NCI-H187 (cell line): Measurements from ENCODE around the gene ATP13A4.
"Not testable (repeated sequence)": the region's sequence is repeated elsewhere in the genome, so short reads cannot be mapped to it uniquely, and the experiment has no call there.

Experiments
- DNase-seq, 2 experiments: peaks; one replicate each; lab custom pipeline; 2025; lab: John Stamatoyannopoulos, UW

The ATP13A4 gene

DNA sequence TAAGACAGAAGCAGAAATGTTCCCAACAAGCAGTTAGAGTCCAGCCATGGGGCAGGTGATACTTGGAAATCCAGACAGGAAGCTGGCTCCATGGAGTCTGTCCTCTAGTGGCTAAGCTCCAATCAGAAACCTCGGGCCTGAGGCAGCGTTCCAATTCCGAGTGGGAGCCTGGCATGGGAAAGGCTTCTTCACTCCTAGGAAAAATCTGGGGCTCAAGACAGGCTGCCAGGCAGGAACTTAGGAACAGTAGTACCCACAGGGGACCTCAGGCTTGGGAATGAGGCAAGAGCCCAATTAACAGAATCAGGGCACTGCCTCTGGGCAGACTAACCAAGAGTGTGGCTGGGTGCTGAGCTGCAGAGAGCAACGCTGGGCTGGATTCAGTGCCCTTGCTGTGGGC is 6.2 kb upstream of the ATP13A4 start:
- no peak for DNase-seq

DNA sequence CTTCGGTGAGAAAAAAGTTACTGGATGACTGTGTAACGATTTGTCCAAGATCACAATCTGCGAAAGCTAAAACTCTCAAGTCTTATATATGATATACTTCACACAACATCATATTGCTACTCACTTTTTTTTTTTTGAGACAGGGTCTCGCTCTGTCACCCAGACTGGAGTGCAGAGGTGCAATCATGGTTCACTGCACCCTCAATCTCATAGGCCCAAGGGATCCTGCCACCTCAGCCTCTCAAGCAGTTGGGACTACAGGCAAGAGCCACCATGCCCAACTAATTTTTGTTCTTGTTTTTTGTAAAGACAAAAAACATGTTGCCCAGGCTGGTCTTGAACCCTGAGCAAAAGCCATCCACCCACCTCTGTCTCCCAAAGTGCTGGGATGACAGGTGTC is 5.4 kb upstream of the ATP13A4 start:
- DNase-seq, result no peak

DNA sequence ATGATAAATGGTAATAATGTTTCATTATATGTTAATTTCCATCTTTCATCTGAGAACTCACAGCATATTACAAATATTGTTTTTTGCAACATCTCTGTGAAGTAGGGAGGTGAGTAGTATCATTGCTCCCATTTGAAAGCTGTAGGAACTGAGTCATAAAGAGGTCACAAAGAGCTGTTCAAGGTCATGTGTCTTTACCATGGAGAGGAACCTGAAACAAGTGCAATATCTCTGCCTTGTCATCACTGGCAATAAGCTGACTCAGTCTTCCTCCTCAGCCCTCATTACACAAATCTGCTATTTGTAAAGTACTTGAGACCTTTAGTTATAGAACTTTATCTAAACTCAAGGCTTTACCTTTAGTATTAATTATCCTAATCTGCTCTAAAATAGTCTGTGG is 4.4 kb upstream of the ATP13A4 start:
- no peak for DNase-seq

DNA sequence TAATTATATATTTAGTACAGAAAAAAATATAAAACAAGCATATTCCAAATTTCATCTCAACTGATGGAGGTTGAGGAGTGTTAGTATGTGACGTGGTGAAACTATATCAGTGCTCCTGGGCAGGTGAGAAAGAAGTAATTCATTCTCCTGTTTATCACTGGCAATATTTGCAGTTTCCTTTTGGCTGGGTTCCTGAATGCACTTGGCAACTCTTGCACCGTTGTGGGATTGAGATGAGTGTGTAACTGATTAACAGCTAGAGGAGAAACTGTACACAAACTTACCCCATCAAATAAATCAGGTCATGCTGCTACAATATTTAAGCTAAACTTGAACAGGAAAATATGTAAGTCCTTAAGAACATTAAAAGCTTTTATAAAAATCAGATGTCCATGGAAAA is 2.1 kb upstream of the ATP13A4 start:
- no peak for DNase-seq

DNA sequence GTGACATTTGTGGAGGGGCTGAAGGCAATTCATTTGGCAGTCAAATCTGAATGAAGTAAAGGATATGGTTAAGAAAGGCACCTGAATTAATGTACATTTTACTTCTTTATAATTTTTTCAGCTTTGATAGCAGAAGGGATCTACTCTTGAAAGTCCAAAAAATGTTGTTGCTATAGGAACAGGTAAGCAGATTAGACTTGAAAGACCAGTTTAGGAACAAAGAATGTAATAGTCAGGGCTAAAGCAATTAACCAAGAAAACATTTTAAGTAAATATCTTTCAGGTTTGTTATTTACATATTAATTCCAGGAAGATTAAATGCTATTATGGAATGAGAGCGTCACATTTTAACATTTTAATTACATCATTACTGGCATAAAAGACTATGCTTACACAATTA is 1.1 kb downstream of the ATP13A4 start:
- no peak for DNase-seq

DNA sequence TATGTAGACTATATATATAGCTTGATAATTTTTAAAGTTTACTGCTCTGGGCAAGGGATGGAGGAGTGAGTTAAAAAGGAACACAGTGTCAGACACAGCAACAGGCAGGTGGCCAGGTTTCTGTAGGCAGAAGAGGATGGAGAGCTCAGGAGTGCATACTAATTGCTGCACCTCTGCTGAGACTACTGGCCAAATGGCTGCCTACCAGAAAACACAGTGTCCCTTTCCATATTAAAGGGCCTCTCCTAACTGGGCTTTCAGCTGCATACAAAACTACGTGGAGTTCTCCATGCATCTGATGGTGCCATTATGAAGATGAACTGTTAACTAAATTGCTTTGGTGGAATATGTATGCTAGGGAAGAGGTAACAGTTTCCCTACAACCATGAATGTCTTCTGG is 1.8 kb downstream of the ATP13A4 start:
- no peak for DNase-seq

DNA sequence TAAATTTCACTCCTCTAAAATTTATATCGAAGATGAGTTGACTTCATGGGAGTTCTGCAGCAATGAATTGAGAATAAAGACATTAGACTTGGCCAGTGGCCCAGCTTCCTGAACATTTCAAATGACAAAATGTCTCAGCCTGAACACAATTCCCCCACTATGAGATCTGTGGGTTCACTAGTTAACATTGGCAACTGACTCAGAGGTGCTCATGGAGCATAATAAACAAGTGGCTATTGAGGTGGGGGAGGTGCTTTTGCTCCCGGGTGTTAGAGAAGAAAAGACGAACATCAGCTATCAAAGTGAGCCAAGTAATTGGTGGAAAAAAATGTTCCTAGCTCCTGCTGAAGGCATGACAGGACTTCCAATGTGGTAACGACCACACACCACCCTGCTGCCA is 6.3 kb downstream of the ATP13A4 start:
- no peak for DNase-seq

DNA sequence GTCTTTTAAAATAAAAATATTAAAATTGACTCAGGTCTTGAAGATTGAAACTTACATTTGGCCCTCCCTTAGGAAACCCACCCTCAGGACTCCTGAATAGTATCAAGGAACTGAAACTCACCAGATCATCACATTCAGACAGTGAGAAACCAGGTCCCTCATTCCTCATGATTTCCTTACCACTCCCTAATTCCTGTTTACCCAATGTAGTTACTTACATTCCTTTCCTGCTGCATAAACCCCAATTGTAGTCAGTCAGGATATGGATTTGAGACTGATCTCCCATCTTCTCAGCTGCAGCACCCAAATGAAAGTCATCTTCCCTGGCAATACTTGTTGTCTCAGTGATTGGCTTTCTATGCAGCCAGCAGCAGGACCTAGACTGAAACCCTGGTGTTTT is 8.6 kb downstream of the ATP13A4 start:
- DNase-seq, result no peak

DNA sequence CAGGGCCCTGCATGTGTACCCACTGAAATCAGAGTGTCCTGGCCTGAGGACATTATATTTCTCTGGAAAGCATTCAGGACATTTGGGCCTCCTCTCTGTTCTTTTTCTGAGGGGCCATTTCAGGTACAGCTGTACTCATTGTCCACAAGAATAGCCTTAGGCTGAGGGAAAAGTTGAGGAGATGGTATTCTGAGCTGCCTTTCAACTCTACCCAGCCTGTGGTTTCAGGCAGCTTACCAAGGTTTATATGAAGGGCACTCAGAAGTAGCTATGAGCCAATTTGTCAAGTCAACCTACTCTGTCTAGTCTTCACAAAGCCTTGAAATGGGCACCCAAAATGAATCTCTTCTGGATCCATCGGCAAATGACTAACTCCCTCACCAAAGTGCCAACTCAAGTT is 9.4 kb downstream of the ATP13A4 start:
- no peak for DNase-seq

DNA sequence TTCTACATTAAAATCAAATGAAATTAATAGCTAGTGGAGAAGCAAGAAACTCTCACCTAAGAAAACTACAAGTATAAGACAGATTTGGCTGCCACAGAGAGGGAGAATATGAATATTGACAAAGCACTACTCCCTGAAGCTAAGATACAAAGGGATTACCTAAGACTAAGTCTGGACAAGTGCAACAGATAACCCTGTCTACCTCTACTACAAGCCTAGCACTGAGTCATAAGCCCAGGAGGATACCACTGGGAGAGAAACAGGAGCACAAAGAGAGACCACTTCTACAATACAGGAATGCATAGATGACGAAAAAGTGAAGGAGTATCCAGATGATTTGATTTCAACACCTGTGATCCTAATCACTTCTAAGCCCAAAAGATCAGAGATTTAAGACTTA is 10.4 kb downstream of the ATP13A4 start:
- no peak for DNase-seq

DNA sequence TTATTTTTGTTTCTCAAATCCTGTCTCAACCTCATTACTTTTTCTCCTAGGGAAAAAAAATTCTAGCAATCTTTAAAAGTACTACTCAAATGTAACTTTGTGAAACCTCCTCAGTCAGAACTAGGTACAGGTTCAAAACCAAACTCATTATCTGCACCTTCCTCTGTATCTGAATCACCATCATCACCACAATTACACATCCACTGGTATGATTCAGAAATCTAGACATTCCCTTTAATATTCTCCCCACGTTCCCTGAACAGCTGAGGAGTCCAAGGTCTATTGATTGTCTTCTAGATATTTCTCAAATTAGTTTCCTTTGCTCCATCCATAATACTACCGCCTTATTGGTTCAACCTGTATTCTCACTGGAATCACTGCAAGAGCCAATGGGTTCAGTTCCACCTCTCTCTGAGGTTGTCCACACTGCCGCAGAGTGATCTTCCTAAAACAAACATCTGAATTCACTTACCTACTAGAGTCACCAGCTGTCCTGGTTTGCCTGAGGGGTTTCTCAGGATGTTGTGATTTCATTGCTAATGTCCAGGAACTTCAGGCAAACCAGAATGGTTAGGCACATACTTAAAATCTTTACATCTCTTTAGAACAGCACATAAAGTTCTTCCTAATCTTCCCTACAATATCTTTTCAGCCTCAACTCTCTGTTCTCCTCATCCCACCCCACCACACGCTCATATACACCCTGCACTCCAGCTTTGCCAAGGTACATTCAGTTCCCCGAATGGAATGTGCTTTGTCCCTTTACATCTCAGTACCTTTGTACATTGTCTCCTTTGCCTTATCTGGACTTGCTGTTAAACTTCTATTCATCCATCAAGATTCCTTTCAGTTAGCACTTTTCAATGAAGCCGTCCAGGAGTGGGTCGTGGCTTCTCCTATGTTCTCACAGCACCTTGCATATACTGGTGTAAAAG is 24.2 kb downstream of the ATP13A4 start:
- DNase-seq, result no peak

DNA sequence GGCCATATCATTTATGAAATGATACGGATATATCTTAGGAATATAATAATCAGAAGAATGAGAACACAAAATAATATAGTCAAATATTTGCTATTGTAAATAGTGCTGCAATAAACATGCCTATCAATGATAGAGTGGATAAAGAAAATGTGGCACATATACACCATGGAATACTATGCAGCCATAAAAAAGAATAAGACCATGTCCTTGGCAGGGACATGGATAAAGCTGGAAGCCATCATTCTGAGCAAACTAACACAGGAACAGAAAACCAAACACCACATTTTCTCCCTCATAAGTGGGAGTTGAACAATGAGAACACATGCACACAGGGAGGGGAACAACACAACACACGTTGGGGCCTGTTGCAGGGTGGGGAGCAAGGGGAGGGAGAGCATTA is 28.6 kb downstream of the ATP13A4 start:
- DNase-seq, result not testable (repeated sequence)

DNA sequence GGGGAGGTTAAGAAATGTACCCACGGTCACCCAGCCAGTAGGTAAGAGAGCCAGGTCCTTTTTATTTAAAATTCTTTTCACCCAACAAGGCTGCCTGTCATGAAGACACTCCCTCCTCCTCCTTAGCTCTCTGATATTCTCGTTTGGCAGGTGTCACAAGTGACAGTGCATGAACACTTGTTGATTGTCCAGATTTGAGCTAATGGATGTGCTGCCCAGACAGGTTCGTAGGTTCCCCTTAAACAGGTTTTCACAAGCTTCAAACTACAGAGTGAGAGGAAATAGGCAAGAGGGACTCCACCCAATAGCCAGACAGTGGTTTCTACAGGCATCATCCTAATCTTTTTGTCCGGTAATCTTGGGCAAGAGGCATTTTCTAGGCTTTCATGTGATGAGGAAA is 32.2 kb downstream of the ATP13A4 start:
- DNase-seq, result no peak

DNA sequence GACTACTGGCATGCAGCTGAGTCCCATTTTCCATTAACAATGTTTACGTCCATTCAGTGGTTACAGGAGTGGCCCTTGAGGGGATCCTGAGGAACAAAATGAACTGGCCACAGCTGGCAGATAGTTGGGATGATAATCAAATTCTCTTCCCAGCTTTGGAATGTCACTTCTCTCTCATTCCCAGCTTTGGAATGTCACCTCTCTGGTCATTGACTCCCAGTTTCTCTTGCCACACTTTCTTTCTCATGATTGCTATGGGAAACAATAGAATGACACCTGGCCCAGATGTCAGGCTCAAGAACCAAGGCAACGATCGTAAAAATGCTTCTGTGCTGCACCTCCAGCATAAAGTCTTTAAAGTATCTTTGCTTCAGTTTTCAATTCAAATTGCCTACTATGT is 34.0 kb downstream of the ATP13A4 start:
- DNase-seq, result no peak

DNA sequence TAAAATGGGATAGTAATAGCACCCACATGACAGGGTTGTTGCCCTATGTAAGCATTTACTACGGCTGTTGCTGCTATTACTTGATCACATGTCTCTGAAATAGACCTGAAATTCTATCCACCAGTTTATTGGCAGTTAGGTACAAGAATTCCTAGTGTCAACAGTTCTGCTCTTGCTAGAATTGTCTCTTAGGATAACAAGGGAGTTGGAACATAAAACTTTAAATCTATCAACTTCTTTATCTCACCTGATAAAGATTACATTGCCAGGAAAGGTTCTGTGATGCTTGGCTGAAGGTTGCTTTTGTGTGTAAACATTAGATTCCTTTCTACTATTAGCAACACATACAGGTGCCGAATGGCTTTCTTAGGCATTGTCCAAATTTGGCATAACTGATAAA is 38.7 kb downstream of the ATP13A4 start:
- no peak for DNase-seq

DNA sequence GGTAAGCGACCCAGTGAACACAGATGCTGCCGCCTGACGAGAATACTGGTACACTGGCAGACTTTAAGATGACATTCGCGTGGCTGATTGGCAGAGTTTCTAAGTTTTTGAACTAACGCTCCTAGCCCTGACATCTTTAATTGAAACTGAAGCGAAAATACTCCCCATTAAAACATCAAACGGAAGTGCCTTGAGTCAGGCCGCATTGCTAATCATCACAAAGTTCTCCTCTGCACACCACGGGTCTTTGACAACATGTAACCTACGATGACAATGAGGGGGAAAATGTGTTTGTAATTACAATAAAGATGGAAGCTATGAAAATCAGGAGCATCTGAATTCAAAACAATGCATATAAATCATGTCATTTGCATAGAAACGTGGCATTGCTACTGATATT is 44.5 kb downstream of the ATP13A4 start:
- no peak for DNase-seq

DNA sequence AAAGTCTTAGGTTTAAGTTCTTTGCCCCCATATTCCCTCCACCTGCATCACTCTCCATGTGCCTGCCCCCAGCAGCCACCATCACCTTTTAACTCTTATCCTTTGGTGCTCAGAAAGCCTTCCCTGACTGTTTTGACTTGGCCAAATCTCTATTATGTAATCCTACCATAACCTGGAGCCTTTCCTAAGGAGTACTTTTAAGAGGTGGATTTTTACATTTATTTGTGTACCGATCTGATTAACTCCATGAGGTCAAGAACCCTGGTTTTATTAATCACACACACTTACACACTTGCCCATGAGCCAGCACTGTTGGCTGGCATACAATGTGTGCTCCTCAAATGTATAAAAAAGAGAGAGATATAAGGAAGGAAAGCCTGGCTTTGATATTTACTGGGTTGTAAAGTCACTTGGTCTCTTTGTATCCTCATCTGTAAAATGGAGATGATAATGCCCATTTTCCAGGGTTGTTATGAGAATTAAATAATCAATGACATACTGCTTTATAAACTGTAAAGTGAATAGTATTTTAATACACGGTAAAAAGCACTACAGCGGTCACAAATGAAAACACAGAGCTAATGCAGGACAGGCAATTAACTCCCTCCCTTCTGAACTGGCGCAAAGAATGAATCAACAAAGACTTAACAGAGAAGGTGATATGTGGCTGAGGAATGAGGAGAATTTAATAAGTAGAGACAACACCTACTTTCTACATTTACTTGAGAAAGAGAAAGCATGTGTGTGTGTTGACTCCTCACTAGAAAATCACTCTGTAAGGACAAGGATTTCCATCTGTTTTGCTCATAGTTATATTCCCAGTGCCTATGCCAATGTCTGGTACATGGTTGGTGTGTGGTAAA is 45.4 kb downstream of the ATP13A4 start:
- DNase-seq, result no peak

DNA sequence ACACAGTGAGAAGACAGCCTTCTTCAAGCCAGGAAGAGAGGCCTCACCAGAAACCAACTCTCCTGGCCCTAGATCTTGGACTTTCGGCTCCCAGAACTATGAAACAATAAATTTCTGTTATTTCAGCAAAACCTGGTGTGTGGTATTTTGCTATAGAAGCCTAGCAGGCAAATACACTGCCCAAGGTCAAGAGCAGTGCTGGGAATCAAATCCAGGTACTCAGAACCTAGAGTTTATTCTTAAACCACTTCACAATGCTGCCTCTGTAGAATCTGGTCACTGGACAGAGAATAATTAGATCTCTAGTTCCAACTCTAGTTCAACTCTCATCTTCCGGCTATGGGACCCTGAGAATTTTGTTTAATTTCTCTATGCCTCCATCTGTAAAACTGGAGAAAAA is 46.6 kb downstream of the ATP13A4 start:
- no peak for DNase-seq

DNA sequence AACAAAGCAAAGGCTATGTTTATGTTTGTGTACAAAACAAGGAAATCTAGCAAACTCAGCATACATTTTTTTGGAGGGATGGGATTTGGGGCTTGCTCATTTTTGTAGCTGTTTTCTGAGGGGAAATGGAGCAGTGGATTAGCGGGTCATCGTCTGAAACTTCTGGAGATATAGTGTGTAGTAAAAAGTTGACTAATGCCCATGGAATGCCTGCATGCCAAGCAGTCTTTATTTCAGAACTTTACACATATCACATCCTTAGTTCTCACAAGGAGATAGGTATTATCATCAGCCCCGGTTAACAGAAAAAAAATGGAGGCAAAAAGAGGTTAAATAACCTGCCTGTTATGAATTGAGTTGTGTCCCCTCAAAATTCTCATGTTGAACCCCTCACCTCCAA is 47.1 kb downstream of the ATP13A4 start:
- DNase-seq, result no peak

DNA sequence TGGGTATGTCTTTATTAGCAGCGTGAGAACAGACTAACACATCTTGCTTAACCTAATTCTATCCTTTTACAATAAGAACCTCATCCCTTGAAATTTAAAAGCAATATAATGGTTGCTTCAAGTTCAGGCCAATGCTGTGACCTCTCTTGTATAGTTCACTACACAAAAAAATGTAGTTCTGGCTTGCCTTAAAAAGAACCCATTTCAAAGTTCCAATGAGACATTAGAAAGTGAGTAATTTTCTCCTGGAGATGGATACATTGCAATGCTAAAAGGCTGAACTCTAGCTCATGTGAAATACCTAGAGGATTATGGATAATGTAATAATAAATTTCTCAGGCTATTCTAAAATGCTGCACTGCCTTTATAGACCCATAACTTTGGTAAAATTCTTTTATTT is 47.8 kb downstream of the ATP13A4 start:
- no peak for DNase-seq

DNA sequence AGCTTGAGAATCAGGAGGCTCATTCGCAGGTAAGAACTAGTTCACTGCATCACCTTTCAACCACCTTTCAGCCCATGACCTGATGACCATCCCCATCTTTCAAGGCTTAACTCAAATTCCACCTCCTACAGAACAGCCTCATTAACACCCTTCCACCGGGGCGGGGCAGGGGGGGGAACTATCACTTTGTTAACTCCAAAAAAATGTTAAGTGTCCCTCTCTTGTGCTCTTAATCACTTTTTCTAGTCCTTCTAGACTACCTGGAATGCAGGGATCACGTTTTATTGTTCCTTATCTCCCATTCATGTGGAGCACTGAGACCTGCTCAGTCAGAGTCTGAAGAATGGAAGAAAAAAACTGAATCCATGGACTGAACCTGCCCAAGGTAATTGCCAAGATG is 51.8 kb downstream of the ATP13A4 start:
- no peak for DNase-seq

DNA sequence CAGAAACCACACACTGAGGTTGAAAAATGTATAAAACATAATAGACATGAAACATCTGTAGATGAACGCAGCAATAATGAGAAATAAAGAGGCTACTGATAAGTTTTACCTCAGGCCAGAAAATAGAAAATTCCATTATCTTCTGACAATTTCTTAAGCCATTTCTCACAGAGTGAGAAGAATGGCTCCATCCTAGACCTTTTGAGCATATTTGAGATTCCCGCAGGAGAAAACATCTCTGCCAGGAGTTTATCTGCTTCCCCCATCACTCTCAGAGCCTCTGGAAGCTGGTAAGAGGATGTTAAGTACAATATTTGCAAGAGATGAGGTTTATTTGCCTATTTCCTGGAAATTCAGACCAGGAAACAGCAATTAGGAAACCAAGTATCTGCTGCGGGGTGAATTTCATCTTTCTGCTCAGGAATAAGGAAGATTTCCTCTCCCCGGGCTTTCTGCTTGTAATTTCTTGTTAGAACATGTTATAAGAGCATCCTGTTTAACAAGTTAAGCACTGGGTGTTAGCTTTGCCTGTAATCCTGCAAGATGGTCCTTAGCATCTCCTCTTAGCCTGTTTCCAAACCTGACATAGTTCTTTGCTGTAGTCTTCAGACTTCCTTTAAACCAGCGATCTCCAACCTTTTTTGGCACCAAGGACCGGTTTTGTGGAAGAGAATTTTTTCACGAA is 54.8 kb downstream of the ATP13A4 start:
- DNase-seq, result no peak
